Stimulated activated naive CD8-positive, alpha-beta T cell treated with anti-CD3 and anti-CD28 coated beads, Interleukin-15, Interleukin-2, amounts not matched to agents 100 U/mL and 50 U/mL, for 24 hours (primary cell): Measurements from ENCODE around the gene CACNA2D4.
"Not testable (repeated sequence)": the region's sequence is repeated elsewhere in the genome, so short reads cannot be mapped to it uniquely, and the experiment has no call there.

ENCODE experiments used
- ATAC-seq: fragments of 150-1000 bp; cut with Tn5 transposase; one replicate; pipeline ENCODE4 v1.10.0; 2021
- DNase-seq: peaks from one replicate; pipeline ENCODE4 v3.0.0; 2021

Gene CACNA2D4

DNA sequence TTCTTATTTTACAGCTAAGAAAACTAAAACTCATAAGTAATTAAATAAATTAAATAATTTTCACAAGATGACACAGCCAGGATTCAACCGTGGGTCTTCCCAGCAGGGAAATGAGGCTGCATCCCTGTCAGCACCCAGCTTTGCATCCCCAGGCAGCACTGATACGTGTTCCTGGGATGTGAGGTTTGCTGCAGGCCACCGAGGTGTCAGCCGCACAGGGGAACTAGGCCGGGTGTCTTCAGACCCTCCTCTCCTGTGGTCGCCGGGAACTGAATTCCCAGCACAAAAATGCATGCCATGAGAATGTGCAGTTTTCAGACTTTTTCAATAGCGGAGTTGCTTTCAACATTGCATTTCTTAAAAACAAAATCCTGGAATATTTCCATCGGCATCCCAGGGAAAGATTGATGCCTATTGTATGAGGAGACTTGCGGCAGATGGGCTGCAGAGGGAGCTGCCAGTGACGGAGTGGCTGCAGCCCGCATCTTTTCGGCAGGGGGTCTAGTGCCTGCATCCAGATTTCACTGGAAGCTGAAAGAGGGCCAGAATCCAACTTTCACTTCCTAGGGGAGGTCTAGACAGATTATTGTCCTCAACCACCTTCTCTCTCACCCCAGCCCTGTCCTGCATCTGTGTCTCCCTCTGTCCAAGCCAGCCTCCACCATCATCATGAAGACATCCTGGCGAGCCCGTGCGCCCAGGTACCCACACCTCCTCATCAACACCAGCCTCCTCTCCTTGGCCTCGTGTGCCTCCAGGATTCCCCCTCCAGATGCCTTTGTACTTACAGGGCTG, 85.5 kb downstream of the CACNA2D4 start:
- no peak for DNase-seq
- ATAC-seq: no peak

- DNase-seq: peak; percentile 32
These were observed 87.2 kb downstream of the CACNA2D4 start for GRCh38 chr12:1830981-1831963.

GRCh38 chr12:1830401-1830845, 88.0 kb downstream of the CACNA2D4 start:
- DNase-seq: no peak

More at GRCh38 chr12:1830981-1831963, 87.2 kb downstream of the CACNA2D4 start:
- peak; percentile 32 for ATAC-seq

DNA sequence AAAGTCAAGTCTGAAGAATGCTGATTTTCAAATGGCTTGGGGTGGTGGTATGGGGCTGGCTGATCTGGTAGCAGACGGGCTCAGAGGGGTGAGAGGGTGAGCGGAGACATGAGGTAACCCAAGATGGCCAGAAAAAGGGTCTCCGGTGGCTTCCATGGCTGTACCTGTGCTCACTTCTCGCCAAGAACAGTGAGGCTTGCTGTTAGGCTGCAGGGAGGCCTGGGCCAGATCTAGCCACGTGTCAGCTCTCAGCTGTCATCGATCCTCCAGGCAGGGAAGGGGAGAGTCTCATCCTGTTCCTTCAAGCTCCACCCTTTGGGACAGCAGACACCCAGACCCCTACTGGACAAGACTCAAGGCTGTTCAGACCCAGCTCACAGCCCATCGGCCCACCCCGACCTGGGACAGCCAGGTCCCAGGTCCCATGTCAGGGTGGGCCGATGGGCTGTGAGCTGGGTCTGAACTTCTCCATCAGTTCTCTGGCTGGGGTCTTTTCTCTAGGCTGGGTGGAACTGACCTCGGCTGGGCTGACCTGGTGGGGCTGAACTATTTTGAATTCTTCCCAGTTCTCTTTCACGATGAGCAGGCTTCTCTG, 89.0 kb downstream of the CACNA2D4 start:
- ATAC-seq (no peak), DNase-seq (no peak)

More at GRCh38 chr12:1830401-1830845, 88.0 kb downstream of the CACNA2D4 start:
- ATAC-seq: no peak

DNA sequence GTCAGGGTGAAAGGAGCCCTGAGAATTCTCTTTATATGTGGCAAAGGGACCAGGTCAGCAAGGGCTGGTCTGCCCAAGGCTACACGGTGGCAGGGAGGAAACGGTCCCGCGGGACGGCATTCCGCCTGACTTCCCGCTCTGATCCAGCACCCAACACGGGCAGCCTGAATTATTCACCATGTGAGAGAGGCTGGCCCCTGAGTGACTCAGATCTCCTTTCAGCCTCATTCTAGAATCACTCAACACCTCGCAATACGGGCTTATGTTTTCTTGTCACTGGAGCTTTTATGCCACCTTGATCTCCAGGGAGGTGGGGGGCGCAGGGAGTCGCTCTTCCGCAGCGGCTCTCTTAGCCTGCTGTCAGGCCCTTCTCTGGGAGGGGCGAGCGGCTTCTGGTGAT, 89.6 kb downstream of the CACNA2D4 start:
- DNase-seq (no peak), ATAC-seq (no peak)

GRCh38 chr12:1827826-1828805, 90.3 kb downstream of the CACNA2D4 start:
- DNase-seq (no peak), ATAC-seq (no peak)

- ATAC-seq: no peak
- DNase-seq: no peak
These were observed 91.4 kb downstream of the CACNA2D4 start for GRCh38 chr12:1826867-1827705.

- ATAC-seq (no peak), DNase-seq (no peak)
These were observed 92.1 kb downstream of the CACNA2D4 start for GRCh38 chr12:1826401-1826800.

GRCh38 chr12:1825382-1826102, 92.9 kb downstream of the CACNA2D4 start:
- DNase-seq: no peak
- ATAC-seq: no peak

DNA sequence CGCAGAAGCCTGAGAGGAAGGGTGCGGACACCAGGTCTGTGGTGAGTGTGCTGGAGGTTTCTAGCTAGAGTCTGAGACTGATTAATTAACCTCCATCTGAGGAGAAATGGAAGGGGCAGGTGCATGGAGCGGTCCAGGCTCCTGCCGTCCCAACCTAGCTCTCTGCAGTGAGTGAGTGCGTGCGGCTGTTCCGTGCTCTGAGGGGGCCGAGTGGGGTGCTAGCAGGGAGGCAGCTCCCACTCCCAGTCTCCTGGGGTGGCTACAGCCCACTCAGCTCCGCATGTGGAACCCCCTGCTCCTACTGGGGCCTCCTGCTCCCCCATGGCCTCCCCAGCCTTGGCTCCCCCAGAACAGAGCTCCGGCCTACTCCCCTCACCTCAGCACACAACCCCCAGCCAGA, 95.2 kb downstream of the CACNA2D4 start:
- DNase-seq (no peak), ATAC-seq (no peak)

GRCh38 chr12:1822699-1823098, 95.8 kb downstream of the CACNA2D4 start:
- no peak for ATAC-seq
- DNase-seq: no peak

- DNase-seq: no peak
- no peak for ATAC-seq
These were observed 96.6 kb downstream of the CACNA2D4 start for GRCh38 chr12:1821805-1822204.

DNA sequence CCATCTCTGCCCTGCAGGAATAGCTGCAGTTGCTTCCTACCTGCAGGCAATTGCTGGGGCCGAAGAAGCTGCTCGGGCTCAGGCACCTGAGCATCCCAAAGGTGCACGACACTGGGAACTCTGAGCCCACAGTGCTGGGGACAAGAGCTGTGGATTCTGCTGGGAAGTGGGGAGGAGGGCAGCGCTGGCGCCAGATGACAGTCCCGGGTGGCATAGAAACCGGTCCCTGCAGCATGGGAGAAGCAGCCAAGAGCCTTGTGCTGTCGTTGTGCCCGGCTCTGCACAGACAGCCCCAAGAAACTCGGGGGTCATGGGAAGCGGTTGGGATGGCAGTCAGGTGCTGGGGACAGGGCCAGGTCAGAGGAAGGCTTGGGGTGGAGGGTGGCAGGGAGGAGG, 97.6 kb downstream of the CACNA2D4 start:
- DNase-seq: no peak
- ATAC-seq: no peak

GRCh38 chr12:1820191-1820895, 98.1 kb downstream of the CACNA2D4 start, which contains the start of gene LRTM2:
Gene LRTM2, plus strand, starts transcription at chr12:1820565. Its CDS starts 7,584 bp downstream, at chr12:1828149.
- ATAC-seq: no peak
- no peak for DNase-seq

DNA sequence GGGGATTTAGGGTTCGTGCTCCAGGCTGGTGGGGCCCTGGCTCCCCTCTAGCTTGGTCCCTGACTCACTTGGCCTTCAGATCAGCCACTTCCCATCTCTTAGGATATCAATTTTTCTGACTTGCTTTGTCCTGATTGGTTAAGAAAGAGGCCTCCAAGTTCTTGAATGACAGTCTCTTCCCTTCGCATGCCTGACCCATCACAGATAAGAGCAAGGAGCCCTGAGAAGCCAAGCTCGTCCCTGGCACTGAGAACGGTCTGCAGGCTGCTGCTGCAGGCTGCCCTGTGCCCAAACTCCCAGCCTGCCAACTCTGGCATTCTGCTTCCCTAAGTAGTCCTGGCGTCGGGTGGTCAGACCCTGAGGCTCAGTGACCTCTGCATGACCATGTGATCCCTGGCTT, 98.9 kb downstream of the CACNA2D4 start:
- DNase-seq: no peak
- no peak for ATAC-seq

- DNase-seq (no peak), ATAC-seq (no peak)
These were observed 99.4 kb downstream of the CACNA2D4 start for GRCh38 chr12:1819050-1819449.

- not testable (repeated sequence) for DNase-seq, ATAC-seq
These were observed 100.5 kb downstream of the CACNA2D4 start for GRCh38 chr12:1817928-1818327.

- ATAC-seq: no peak
- no peak for DNase-seq
These were observed 101.6 kb downstream of the CACNA2D4 start for GRCh38 chr12:1816730-1817348.
